Measurements from ENCODE around the gene PYCR2. TPM values are rescaled to one million over a fixed set of nuclear protein-coding genes. Genes with fewer than 3 reads are reported as not detected.

The PYCR2 gene
- total RNA-seq, 1 experiment from 2014 or later = 104 TPM

DNA sequence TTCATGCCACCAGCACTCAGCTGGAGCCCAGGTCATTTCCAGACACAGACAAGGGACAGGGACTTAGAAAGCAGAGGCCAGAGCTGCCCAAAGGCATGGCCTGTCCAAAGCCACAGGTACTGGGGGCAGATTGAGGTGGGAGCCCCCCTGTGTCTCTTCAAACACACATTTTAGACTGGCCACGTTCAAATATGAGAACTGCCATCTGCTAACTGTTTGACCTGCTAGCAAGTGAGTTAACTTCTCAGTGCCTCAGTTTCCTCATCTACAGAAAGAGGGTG is 17.8 kb upstream of the PYCR2 start:
- Histone ChIP-seq H3K56ac (ENCODE audit: insufficient read length, low read depth, low read length) (no peak overlapping the region), H4K20me1 (ENCODE audit: control insufficient read depth, insufficient read depth, insufficient read length) (no peaks in the 10 kb centered on the region), H2AK5ac (ENCODE audit: insufficient read length, low read length) (no peak overlapping the region), H3K79me2 (ENCODE audit: insufficient read depth, low read length) (no peaks in the 10 kb centered on the region), H2AFZ (ENCODE audit: low read length) (no peak overlapping the region), H2BK15ac (ENCODE audit: low read depth, low read length) (no peak overlapping the region), H3K4me1 (ENCODE audit: insufficient read depth, low read length) (peaks cover 19% of the 10 kb centered on the region; the same call in 1 of the 2 replicates), H3K23ac (ENCODE audit: insufficient read length, low read depth, low read length) (no peak overlapping the region), H3K9me3 (ENCODE audit: control insufficient read depth, low read depth, low read length) (no peaks in the 10 kb centered on the region), H2BK20ac (ENCODE audit: low read depth, low read length, poor library complexity, severe bottlenecking) (no peak overlapping the region), H4K5ac (ENCODE audit: insufficient read length, low read depth, low read length) (no peak overlapping the region), H4K91ac (ENCODE audit: insufficient read length, low read depth, low read length) (no peak overlapping the region), H3K14ac (ENCODE audit: insufficient read depth, low read length) (no peak overlapping the region), H2BK5ac (ENCODE audit: insufficient read length, low read length) (no peak overlapping the region), H3K4ac (ENCODE audit: low read depth, low read length) (no peak overlapping the region), H2BK12ac (ENCODE audit: insufficient read length, low read depth, low read length) (no peak overlapping the region), H3K27ac (ENCODE audit: insufficient read length, low read depth, low read length) (no peak overlapping the region), H3T11ph (ENCODE audit: low read length) (no peak overlapping the region), H3K4me2 (ENCODE audit: insufficient read depth, insufficient read length, low read length) (no peak overlapping the region), H3K79me1 (ENCODE audit: insufficient read depth, low read depth, low read length, poor library complexity, severe bottlenecking) (no peaks in the 10 kb centered on the region), H4K8ac (replicated peaks; ENCODE audit: insufficient read length, low read depth, low read length) (no peak overlapping the region), H3K23me2 (ENCODE audit: insufficient read length, low read depth, low read length, poor library complexity, severe bottlenecking) (no peaks in the 10 kb centered on the region), H3K27me3 (ENCODE audit: insufficient read depth, low read length) (no peaks in the 10 kb centered on the region), H3K18ac (ENCODE audit: insufficient read length, low read depth, low read length) (no peak overlapping the region), H3K9ac (ENCODE audit: extremely low read depth, insufficient read length, low read length) (no peak overlapping the region), H2BK120ac (ENCODE audit: low read depth, low read length, poor library complexity, severe bottlenecking) (no peak overlapping the region)
- Mint-ChIP-seq H3K4me1 (peaks cover 41 to 49% of the 10 kb centered on the region in 2 experiments), H3K4me3 (no peak overlapping the region; a peak in 1 of 5 replicates), H3K9me3 (no peaks in the 10 kb centered on the region; a peak in 2 of 5 replicates), H3K27me3 (ENCODE audit: low read depth) (peaks cover 1% of the 10 kb centered on the region; the same call in 1 of the 2 replicates), H3K36me3 (ENCODE audit: insufficient read depth in 1 of 3, low read depth in 3 of 3) (no peaks in the 10 kb centered on the region), H3K27ac (peak overlapping the region in 1 of 3 experiments; percentile 57; a peak in 1 of 7 replicates)
- no CpG with 5 or more reads among the region's 1 CpG for WGBS (ENCODE audit: extremely low coverage, insufficient read length, low lambda C conversion rate)
- no peak for TF ChIP-seq CTCF (conservative IDR thresholded peaks at IDR 0.05)
- no peak for DNase-seq
